Suprapubic skin (tissue), 4 donors: ENCODE measurements around the gene DEPDC1B.

Experiments used
- POLR2A ChIP-seq, 2 donors: fragments of 450-650 bp; IDR thresholded peaks; one replicate each; pipeline ENCODE4 v1.6.1; 2017; ENCODE audit warnings: antibody characterized with exemption in 2 of 2, mild to moderate bottlenecking in 2 of 2, moderate library complexity in 2 of 2
- POLR2AphosphoS5 ChIP-seq, 3 donors: sonication (generic); formaldehyde crosslinking; IDR thresholded peaks; one replicate each; pipeline ENCODE4 v1.6.1; 2017; ENCODE audit warnings: antibody characterized with exemption in 3 of 3
- TF ChIP-seq, protein P1 (sequence below), 2 donors: fragments of 200-600 bp in 1 of 2; fragments of 450-650 bp in 1 of 2; sonication (generic) in 1 of 2; IDR thresholded peaks; one replicate each; pipeline ENCODE4 v1.5.1; 2016 to 2019; ENCODE audit warnings: antibody characterized with exemption in 2 of 2, mild to moderate bottlenecking in 1 of 2, moderate library complexity in 1 of 2

DNA sequence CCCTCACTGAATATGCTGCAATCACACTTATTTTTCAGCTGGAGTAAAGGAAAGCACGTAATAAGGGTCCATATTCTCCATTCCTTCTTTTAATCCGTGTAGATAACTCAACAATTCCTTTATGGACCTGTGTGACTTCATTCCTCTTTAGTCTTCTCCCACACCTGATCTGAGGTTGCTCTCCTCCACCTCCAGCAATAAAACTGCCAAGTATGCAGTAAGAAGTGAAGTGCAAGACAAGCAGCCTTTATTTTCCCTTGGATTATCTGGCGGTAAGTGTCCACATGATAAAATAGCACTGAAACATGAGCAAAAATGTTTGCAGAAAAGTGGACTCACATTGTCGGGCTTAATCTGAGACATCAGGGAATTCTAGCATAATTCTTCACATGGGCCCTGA, 13.8 kb downstream of the DEPDC1B start:
- no peak for TF ChIP-seq POLR2AphosphoS5 (IDR thresholded peaks at IDR 0.05)
- no peak for TF ChIP-seq POLR2A (IDR thresholded peaks at IDR 0.05)
- TF ChIP-seq, protein P1, sequence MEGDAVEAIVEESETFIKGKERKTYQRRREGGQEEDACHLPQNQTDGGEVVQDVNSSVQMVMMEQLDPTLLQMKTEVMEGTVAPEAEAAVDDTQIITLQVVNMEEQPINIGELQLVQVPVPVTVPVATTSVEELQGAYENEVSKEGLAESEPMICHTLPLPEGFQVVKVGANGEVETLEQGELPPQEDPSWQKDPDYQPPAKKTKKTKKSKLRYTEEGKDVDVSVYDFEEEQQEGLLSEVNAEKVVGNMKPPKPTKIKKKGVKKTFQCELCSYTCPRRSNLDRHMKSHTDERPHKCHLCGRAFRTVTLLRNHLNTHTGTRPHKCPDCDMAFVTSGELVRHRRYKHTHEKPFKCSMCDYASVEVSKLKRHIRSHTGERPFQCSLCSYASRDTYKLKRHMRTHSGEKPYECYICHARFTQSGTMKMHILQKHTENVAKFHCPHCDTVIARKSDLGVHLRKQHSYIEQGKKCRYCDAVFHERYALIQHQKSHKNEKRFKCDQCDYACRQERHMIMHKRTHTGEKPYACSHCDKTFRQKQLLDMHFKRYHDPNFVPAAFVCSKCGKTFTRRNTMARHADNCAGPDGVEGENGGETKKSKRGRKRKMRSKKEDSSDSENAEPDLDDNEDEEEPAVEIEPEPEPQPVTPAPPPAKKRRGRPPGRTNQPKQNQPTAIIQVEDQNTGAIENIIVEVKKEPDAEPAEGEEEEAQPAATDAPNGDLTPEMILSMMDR (IDR thresholded peaks at IDR 0.05): no peak
